IMR-90 (cell line): Measurements from ENCODE around the gene MEGF6. TPM values are rescaled to one million over a fixed set of nuclear protein-coding genes. Genes with fewer than 3 reads are reported as not detected.

ENCODE experiments used
- ATAC-seq: fragments of 200-7000 bp; cut with Tn5 transposase; 2 replicates; pipeline ENCODE4 v1.9.1; 2020; ENCODE audit warnings: low read depth, mild to moderate bottlenecking, moderate library complexity
- BruUV-seq: library from RNA; stranded (reverse); fragments of 400-500 nt; replicated peaks from 2 replicates; lab custom pipeline; 2021; lab: Mats Ljungman, UMichigan
- CTCF ChIA-PET: fragments of 300-600 bp; formaldehyde crosslinking; extraction: SDS; loops from one replicate; lab custom pipeline; 2021; ENCODE audit warnings: antibody characterized with exemption; lab: Yijun Ruan, JAX
- POLR2A ChIA-PET: fragments of 300-600 bp; sonication (Branson Sonifier 250); formaldehyde crosslinking; loops from one replicate; lab custom pipeline; 2022; ENCODE audit warnings: antibody characterized with exemption; ENCODE audit not compliant: unreplicated experiment; lab: Charles Lee
- DNase-seq: peaks from one replicate; pipeline ENCODE4 v3.0.0; 2013
- H2AFZ ChIP-seq: replicated peaks from 2 replicates; pipeline ENCODE3; 2013; ENCODE audit warnings: low read length, mild to moderate bottlenecking; ENCODE audit not compliant: poor library complexity
- H2AK5ac ChIP-seq: 2 replicates; pipeline ENCODE4 v1.6.1; 2013; ENCODE audit warnings: low read depth, low read length, inconsistent platforms
- H2AK9ac ChIP-seq: replicated peaks from 2 replicates; pipeline ENCODE3; 2013; ENCODE audit warnings: mild to moderate bottlenecking, low read depth, low read length, moderate library complexity; ENCODE audit not compliant: poor library complexity
- H2BK120ac ChIP-seq: 2 replicates; pipeline ENCODE4 v1.6.1; 2013; ENCODE audit warnings: low read depth, low read length, inconsistent platforms
- H2BK15ac ChIP-seq: 3 replicates; pipeline ENCODE4 v1.6.1; 2013; ENCODE audit warnings: low read depth, low read length, inconsistent platforms
- H2BK20ac ChIP-seq: 2 replicates; pipeline ENCODE4 v1.6.1; 2013; ENCODE audit warnings: low read depth, mild to moderate bottlenecking, inconsistent platforms, low read length, moderate library complexity
- H2BK5ac ChIP-seq: 2 replicates; pipeline ENCODE4 v1.6.1; 2013; ENCODE audit warnings: mild to moderate bottlenecking, low read depth, low read length, inconsistent platforms; ENCODE audit not compliant: poor library complexity, severe bottlenecking
- H3K14ac ChIP-seq: replicated peaks from 2 replicates; pipeline ENCODE4 v1.6.1; 2013; ENCODE audit warnings: low read depth, low read length, inconsistent platforms
- H3K18ac ChIP-seq: 2 replicates; pipeline ENCODE4 v1.6.1; 2013; ENCODE audit warnings: low read depth, low read length, control low read depth
- H3K23ac ChIP-seq: 2 replicates; pipeline ENCODE4 v1.6.1; 2013; ENCODE audit warnings: low read depth, low read length, inconsistent platforms
- H3K27ac ChIP-seq: 2 replicates; pipeline ENCODE4 v1.5.1; 2013; ENCODE audit warnings: mild to moderate bottlenecking, control low read depth, low read length; ENCODE audit not compliant: insufficient read depth
- H3K27me3 ChIP-seq: 2 replicates; pipeline ENCODE4 v1.6.1; 2013; ENCODE audit warnings: low read length; ENCODE audit not compliant: control insufficient read depth, insufficient read depth
- H3K36me3 ChIP-seq: 2 replicates; pipeline ENCODE4 v1.6.1; 2013; ENCODE audit warnings: low read length, mixed read lengths; ENCODE audit not compliant: control insufficient read depth, insufficient read depth
- H3K4ac ChIP-seq: 2 replicates; pipeline ENCODE4 v1.6.1; 2013; ENCODE audit warnings: low read depth, low read length, inconsistent platforms
- H3K4me1 ChIP-seq: 2 replicates; pipeline ENCODE4 v1.6.1; 2013; ENCODE audit warnings: low read length, mixed read lengths; ENCODE audit not compliant: control insufficient read depth, insufficient read depth
- H3K4me2 ChIP-seq: 2 replicates; pipeline ENCODE4 v1.6.1; 2013; ENCODE audit warnings: low read depth, mild to moderate bottlenecking, control low read depth, low read length, moderate library complexity
- H3K4me3 ChIP-seq: 2 replicates; pipeline ENCODE4 v1.5.1; 2013; ENCODE audit warnings: low read depth, mild to moderate bottlenecking, control low read depth, low read length, moderate library complexity; ENCODE audit not compliant: insufficient read depth
- H3K56ac ChIP-seq: 2 replicates; pipeline ENCODE4 v1.6.1; 2013; ENCODE audit warnings: low read length, inconsistent platforms; ENCODE audit not compliant: insufficient read depth; ENCODE audit errors: extremely low read depth
- H3K79me1 ChIP-seq, 2 experiments: 2 replicates each; pipeline ENCODE4 v1.6.1; 2013; ENCODE audit warnings: low read length in 2 of 2, inconsistent platforms in 1 of 2, low read depth in 1 of 2
- H3K9ac ChIP-seq: 2 replicates; pipeline ENCODE4 v1.6.1; 2013; ENCODE audit warnings: low read depth, low read length, control low read depth
- H3K9me1 ChIP-seq: 2 replicates; pipeline ENCODE4 v1.6.1; 2013; ENCODE audit warnings: low read length, inconsistent platforms; ENCODE audit not compliant: insufficient read depth
- H3K9me3 ChIP-seq: 2 replicates; pipeline ENCODE4 v1.6.1; 2013; ENCODE audit warnings: low read length; ENCODE audit not compliant: control insufficient read depth, insufficient read depth
- H4K20me1 ChIP-seq: 2 replicates; pipeline ENCODE4 v1.6.1; 2013; ENCODE audit warnings: low read length, inconsistent platforms; ENCODE audit not compliant: insufficient read depth
- H4K5ac ChIP-seq: 2 replicates; pipeline ENCODE4 v1.6.1; 2013; ENCODE audit warnings: mild to moderate bottlenecking, low read depth, low read length, control low read depth
- H4K8ac ChIP-seq, 2 experiments: 2 replicates each; pipeline ENCODE4 v1.6.1; 2013; ENCODE audit warnings: low read depth in 2 of 2, low read length in 2 of 2, control low read depth in 1 of 2, inconsistent platforms in 1 of 2
- H4K91ac ChIP-seq: 2 replicates; pipeline ENCODE4 v1.6.1; 2013; ENCODE audit warnings: low read depth, low read length, inconsistent platforms; ENCODE audit not compliant: insufficient read depth
- BHLHE40 ChIP-seq: fragments of 150-350 bp; IDR thresholded peaks from 2 replicates; pipeline ENCODE4 v1.6.1; 2016; ENCODE audit warnings: mild to moderate bottlenecking, low read depth, low read length
- CHD1 ChIP-seq: IDR thresholded peaks from 2 replicates; pipeline ENCODE4 v1.6.1; 2012; ENCODE audit warnings: low read depth, low read length, improper control_type of control experiment
- MAZ ChIP-seq: IDR thresholded peaks from 2 replicates; pipeline ENCODE4 v1.6.1; 2012; ENCODE audit warnings: low read depth, mild to moderate bottlenecking, low read length, improper control_type of control experiment, moderate library complexity, borderline replicate concordance
- NFE2L2 ChIP-seq: fragments of 150-350 bp; IDR thresholded peaks from 2 replicates; pipeline ENCODE4 v1.6.1; 2016; ENCODE audit warnings: low read depth, mild to moderate bottlenecking, low read length
- RAD21 ChIP-seq: IDR thresholded peaks from 2 replicates; pipeline ENCODE4 v1.6.1; 2012; ENCODE audit warnings: low read length, improper control_type of control experiment
- RCOR1 ChIP-seq: IDR thresholded peaks from 2 replicates; pipeline ENCODE4 v1.6.1; 2012; ENCODE audit warnings: mild to moderate bottlenecking, low read length, improper control_type of control experiment; ENCODE audit not compliant: insufficient replicate concordance
- SMC3 ChIP-seq: fragments of 150-350 bp; IDR thresholded peaks from 2 replicates; pipeline ENCODE4 v1.6.1; 2016; ENCODE audit warnings: low read depth, mild to moderate bottlenecking, antibody characterized with exemption, low read length, moderate library complexity
- USF2 ChIP-seq: fragments of 150-350 bp; IDR thresholded peaks from 2 replicates; pipeline ENCODE4 v1.6.1; 2017; ENCODE audit warnings: mild to moderate bottlenecking, antibody characterized with exemption, low read length, low read depth
- WGBS, 2 experiments: methylation state at CpG; one replicate each; pipeline versions ENCODE4 v1.1.5 to v1.1.7; 2013; ENCODE audit warnings: missing lambda C conversion rate in 2 of 2; ENCODE audit not compliant: insufficient read length in 1 of 2; ENCODE audit errors: extremely low coverage in 2 of 2; 5-methylcytosine and 5-hydroxymethylcytosine counted together
- dilution Hi-C: fragments of 300-500 bp; cut with HindIII; formaldehyde crosslinking; loops from one replicate; pipeline ENCODE4 v1.14.3; 2018; ENCODE audit warnings: low sequenced_read_pairs; ENCODE audit not compliant: unreplicated experiment
- in situ Hi-C: fragments of 300-500 bp; cut with MboI; formaldehyde crosslinking; loops from 3 replicates; pipeline ENCODE4 v1.14.3; 2019; ENCODE audit warnings: low sequenced_read_pairs, inconsistent platforms, mixed read lengths
- intact Hi-C: fragments of 100-400 bp; cut with micrococcal nuclease; formaldehyde crosslinking; loops from 2 replicates; pipeline ENCODE4 v1.10.0; 2022
- polyA plus RNA-seq, 3 experiments: library from polyadenylated mRNA; depleted of rRNA; stranded (reverse); fragments of >200 nt; gene quantifications; 2 replicates each; pipeline ENCODE4 v1.2.3, GENCODE V29; 2012; ENCODE audit warnings: low replicate concordance in 1 of 3
- total RNA-seq: library from RNA; depleted of rRNA; stranded (reverse); fragments of >200 nt; gene quantifications from 2 replicates; pipeline ENCODE4 v1.2.3, GENCODE V29; 2012
- TF ChIP-seq, protein P1 (sequence below): conservative IDR thresholded peaks from 2 replicates; pipeline ENCODE4 v1.5.1; 2012; ENCODE audit warnings: mild to moderate bottlenecking, low read depth, low read length, improper control_type of control experiment
- TF ChIP-seq, protein P2 (sequence below): fragments of 150-350 bp; IDR thresholded peaks from 2 replicates; pipeline ENCODE4 v1.6.1; 2016; ENCODE audit warnings: low read depth, mild to moderate bottlenecking, low read length, moderate library complexity, borderline replicate concordance

MEGF6 gene
- total and polyA plus RNA-seq, 2 of the 4 experiments (the other 2 are of a cell fraction), result 0.72 to 4.1 TPM

DNA sequence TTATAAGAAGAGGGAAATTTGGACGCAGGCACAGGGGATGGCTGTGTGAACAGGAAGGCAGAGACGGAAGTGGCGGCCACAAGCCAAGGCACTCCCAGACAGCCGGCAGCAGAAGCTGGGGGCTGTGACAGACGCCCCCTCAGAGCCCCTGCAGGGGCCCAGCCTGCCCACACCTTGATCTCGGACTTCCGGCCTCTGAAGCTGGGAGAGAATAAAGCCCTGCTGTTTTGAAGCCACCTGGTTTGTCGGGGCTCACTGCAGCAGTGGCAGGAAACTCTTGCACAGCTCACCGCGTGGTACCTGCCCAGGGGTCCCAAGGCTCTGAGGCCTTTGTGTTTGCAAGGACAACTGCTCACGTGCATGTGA is 13.7 kb downstream of the MEGF6 start:
- H3K14ac ChIP-seq, result no peak overlapping the region
- CTCF ChIA-PET, result no interaction called here
- no peak overlapping the region for H4K8ac ChIP-seq
- H3K27ac ChIP-seq, result no peak overlapping the region
- no peaks in the 10 kb centered on the region for H3K9me3 ChIP-seq
- H4K20me1 ChIP-seq, result no peaks in the 10 kb centered on the region
- no peak overlapping the region for H2BK120ac ChIP-seq
- dilution Hi-C loops, result no loop called here
- H3K23ac ChIP-seq, result no peak overlapping the region
- H2AK9ac ChIP-seq, result peak overlapping the region; percentile 65
- H3K18ac ChIP-seq, result no peak overlapping the region
- no peaks in the 10 kb centered on the region for H3K9me1 ChIP-seq
- in situ Hi-C loops, result no loop called here
- no peak overlapping the region for H3K4me3 ChIP-seq
- H4K91ac ChIP-seq, result no peak overlapping the region
- H2AFZ ChIP-seq, result no peak overlapping the region
- 58% methylated on average over 10 of the region's 11 CpGs; no CpG with 5 or more reads in 1 of the 2 experiments for WGBS, 2 experiments
- H3K9ac ChIP-seq, result no peak overlapping the region
- H4K5ac ChIP-seq, result no peak overlapping the region
- peaks cover 11% of the 10 kb centered on the region for H3K27me3 ChIP-seq
- intact Hi-C loops, result no loop called here
- no peak overlapping the region for H3K4me2 ChIP-seq
- DNase-seq, result no peak
- no peaks in the 10 kb centered on the region for H3K79me1 ChIP-seq
- H3K56ac ChIP-seq, result no peak overlapping the region
- no peaks in the 10 kb centered on the region for H3K4me1 ChIP-seq
- H2AK5ac ChIP-seq, result no peak overlapping the region
- H2BK15ac ChIP-seq, result no peak overlapping the region
- no peak for ATAC-seq
- H3K4ac ChIP-seq, result no peak overlapping the region
- no peak for TF ChIP-seq USF2
- TF ChIP-seq CHD1, result no peak
- TF ChIP-seq, protein P1, sequence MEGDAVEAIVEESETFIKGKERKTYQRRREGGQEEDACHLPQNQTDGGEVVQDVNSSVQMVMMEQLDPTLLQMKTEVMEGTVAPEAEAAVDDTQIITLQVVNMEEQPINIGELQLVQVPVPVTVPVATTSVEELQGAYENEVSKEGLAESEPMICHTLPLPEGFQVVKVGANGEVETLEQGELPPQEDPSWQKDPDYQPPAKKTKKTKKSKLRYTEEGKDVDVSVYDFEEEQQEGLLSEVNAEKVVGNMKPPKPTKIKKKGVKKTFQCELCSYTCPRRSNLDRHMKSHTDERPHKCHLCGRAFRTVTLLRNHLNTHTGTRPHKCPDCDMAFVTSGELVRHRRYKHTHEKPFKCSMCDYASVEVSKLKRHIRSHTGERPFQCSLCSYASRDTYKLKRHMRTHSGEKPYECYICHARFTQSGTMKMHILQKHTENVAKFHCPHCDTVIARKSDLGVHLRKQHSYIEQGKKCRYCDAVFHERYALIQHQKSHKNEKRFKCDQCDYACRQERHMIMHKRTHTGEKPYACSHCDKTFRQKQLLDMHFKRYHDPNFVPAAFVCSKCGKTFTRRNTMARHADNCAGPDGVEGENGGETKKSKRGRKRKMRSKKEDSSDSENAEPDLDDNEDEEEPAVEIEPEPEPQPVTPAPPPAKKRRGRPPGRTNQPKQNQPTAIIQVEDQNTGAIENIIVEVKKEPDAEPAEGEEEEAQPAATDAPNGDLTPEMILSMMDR, result no peak
- TF ChIP-seq MAZ, result no peak
- TF ChIP-seq RCOR1, result no peak
- no peak for TF ChIP-seq RAD21
- TF ChIP-seq NFE2L2, result no peak
- no peak for TF ChIP-seq SMC3
- TF ChIP-seq BHLHE40, result no peak
- TF ChIP-seq, protein P2, sequence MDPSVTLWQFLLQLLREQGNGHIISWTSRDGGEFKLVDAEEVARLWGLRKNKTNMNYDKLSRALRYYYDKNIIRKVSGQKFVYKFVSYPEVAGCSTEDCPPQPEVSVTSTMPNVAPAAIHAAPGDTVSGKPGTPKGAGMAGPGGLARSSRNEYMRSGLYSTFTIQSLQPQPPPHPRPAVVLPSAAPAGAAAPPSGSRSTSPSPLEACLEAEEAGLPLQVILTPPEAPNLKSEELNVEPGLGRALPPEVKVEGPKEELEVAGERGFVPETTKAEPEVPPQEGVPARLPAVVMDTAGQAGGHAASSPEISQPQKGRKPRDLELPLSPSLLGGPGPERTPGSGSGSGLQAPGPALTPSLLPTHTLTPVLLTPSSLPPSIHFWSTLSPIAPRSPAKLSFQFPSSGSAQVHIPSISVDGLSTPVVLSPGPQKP, result no peak
- H2BK5ac ChIP-seq, result no peak overlapping the region
- POLR2A ChIA-PET, result no interaction called here
- H2BK20ac ChIP-seq, result no peak overlapping the region
- no peaks in the 10 kb centered on the region for H3K36me3 ChIP-seq
- no TSS peak for BruUV-seq
